GM10266 (cell line): ENCODE results near the gene KCNH3.

Experiments used
- DNase-seq: peaks from one replicate; pipeline ENCODE4 v3.0.0; 2012; ENCODE audit errors: extremely low spot score
- TF ChIP-seq, protein P1 (sequence below): IDR thresholded peaks from 2 replicates; pipeline ENCODE4 v1.5.1; 2012; ENCODE audit warnings: mild to moderate bottlenecking, low read depth; ENCODE audit not compliant: control insufficient read depth, insufficient read depth; ENCODE audit errors: missing control alignments

The KCNH3 gene

DNA sequence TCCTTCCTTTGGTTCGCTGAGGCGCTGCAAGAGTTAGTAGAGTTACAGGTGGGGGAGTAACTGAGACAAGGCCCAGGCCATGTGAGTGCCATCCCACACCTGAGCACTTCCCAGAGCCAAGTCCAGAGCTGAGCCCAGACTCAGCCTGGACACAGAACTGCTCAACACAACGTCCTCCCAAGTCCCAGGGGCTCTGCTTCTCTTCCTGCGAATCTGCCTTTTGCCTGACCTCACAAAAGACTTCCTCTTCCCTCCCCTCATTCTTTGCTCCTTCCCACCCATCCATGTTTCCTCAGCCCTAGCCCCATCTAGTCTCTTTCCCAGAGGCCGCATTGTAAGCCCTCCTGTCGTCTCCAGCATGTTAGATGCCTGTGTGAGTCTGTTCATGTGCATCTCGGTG lies 45.8 kb downstream of the KCNH3 start:
- no peak for DNase-seq
- TF ChIP-seq, protein P1, sequence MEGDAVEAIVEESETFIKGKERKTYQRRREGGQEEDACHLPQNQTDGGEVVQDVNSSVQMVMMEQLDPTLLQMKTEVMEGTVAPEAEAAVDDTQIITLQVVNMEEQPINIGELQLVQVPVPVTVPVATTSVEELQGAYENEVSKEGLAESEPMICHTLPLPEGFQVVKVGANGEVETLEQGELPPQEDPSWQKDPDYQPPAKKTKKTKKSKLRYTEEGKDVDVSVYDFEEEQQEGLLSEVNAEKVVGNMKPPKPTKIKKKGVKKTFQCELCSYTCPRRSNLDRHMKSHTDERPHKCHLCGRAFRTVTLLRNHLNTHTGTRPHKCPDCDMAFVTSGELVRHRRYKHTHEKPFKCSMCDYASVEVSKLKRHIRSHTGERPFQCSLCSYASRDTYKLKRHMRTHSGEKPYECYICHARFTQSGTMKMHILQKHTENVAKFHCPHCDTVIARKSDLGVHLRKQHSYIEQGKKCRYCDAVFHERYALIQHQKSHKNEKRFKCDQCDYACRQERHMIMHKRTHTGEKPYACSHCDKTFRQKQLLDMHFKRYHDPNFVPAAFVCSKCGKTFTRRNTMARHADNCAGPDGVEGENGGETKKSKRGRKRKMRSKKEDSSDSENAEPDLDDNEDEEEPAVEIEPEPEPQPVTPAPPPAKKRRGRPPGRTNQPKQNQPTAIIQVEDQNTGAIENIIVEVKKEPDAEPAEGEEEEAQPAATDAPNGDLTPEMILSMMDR, result no peak

DNA sequence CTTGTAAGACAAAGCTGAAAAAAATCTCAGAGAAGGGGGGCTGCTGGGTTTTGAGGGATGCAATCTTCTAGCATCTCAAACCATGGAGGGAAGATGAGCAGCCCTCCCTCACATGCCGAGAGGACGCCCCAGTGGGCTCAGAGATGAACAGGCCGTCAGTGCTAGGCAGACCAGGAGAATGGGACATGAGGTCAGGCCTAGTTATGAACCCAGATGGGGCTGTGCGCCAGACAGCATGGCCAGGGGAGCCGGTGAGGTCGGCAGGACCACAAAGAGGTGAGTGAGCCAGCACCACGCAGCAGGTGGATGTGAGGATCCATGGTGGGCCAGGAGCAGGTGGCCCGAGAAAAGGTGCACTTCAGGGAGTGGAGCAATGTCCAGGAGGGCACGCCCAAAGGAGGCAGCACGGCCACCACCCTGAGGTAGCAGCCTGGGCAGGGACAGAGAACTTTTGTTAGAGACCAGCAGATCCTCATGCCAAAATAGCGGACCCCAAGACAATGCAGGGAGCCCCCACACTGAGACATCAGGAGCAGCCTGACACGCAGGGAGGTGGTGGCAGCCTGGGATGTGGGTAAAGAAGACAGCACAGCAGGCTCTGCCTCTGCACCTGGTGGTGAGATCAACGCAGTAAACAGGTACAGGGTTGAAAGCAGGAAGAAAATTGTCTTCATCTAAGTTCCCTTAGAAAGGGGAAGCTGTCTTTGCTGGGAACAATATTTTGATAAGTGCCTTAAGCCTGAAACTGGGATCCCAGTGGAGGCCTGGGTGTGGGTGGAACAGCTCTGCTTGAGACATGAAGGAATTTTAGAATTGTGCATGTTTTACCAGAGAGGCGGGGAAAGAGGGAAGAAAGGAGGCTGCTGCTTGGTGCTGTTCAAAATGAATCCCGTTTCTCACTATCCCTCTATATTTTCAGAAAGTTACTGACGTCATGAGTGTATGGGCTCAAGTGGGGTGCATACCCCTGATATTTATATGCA lies 46.9 kb downstream of the KCNH3 start:
- TF ChIP-seq, protein P1, result no peak
- DNase-seq, result no peak

DNA sequence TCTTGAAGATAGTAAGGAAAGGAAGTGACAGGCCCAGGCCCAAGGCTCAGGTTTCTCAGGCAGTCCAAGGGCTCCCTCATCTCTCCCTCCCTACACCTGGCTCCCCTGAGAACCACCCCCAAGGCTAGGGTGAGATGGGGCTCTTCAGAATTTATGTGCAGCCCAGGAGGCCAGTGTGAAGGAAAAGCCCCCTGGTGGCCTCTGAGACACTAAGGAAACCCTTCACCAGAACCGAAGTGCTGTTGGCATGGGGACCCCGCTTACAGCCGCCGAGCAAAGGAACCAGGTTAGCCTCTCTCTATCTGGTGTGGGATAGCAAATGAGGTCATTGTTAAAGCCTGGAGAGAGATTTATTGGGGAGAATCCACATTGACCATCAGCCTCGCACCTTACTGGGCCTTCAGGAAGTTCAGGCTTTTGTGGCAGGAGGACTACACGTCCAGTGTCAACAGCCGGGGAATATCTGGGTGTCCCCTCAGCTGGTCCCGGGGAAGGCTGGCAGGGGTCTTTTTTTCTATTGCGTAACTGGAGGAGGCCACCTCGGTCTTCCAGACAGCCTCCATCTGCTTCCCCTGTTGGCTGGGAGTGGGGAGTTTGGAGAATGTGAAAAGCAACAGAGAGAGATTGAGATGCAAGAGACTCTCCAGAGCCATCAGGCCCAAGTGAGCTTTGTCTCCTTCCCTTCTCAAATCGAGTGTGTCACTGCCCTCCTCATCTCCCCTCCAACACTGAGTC lies 48.5 kb downstream of the KCNH3 start:
- DNase-seq, result no peak
- TF ChIP-seq, protein P1, result no peak

DNA sequence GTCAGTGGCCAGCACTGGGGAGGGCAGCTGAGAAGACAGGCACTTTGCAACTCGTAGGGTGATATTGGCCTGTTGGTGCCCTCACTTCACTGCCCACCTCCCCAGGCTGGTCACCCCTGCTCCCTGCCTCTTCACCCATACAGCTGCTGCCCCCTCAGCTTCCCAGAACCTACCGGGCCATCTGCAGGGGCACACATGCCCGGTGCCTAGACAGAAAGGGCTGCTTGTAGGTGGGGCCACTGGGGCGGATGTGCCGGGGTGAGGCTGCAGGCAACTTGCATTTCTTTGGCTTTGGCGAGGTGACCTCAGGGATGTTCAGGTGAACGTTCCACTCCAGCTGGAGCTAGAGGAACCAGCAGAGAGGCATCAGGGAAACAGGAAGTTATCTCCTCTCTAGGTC lies 49.5 kb downstream of the KCNH3 start:
- no peak for DNase-seq
- TF ChIP-seq, protein P1, result no peak

DNA sequence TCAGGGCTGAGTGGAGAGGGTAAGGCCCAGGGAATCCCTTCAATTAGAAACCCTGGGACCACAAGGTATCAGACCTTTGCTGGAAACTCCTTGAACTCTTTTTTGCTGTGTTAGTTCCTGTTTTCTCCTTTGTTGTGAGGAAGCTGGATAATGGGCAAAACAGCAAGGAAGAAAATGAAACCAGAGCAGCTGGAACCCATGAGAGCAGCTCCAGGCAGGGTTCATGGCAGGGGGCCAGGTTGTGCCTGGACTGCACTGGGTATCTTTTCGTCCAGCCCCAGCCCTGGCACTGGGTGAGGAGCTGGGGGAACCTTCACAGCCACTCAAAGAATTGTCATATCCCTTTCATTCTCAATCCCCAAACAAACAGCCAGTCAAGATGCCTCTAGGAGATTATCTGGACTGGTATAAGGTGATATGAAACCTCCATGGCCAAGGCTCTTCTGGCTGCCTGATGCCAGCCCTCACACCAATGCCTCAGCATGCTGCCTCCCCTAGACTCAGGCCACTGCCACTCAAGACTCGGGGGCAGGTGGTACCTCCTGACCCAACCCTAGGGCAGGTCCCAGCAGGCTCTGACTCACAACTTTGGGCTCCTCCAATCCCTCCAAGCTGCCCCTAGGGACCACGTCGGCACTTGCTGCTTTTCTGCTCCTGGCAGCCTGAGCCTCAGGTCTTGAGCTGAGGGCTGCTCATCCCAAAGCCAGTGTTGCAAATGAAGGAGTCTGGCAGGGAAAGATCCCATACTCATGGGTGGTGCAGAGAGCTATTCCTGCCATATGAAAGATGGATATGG lies 50.1 kb downstream of the KCNH3 start:
- TF ChIP-seq, protein P1, result no peak
- no peak for DNase-seq

DNA sequence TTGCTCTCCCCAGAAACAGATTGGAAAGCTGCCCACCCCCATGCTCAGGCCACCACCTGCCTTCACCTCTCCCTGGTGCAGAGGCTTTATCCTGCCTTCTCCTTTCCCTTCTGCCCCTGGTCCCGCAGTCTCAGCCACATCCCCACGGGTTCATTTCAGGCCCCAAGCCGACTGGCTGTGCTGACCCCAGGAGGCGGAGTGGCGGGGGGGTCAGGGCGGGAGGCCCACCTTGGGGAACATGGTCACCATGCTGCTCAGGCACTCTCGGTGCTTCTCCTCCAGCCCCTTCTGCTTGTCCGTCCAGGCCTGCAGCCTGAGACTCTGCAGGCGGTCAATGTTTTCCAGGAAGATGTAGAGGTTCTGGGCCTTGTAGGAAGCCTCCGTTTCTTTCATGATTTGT lies 59.7 kb downstream of the KCNH3 start:
- DNase-seq, result no peak
- TF ChIP-seq, protein P1, result no peak

DNA sequence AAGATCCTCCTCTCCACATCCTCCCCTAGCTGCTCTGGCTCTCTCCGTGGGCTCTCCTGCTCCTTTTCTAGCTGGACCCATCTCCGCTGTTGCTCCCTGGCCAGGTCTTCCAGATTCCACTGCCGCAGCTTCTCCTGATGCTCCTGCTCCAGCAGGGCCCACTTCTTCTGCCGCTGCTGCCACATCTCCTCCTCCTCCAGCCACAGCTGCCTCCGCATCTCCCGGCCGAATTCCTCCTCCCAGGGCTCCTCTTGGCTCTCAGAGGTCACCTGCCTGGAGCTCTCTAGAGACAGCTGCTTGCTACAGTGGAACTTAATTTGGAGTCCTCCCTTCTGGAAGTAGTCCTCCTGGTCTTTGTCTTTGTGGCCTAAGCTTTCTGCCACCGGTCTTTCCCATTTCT lies 61.1 kb downstream of the KCNH3 start:
- TF ChIP-seq, protein P1, result no peak
- no peak for DNase-seq
